GM19193 (cell line): ENCODE measurements around the gene TET2.

Source experiments
- POLR2A ChIP-seq: IDR thresholded peaks from 4 replicates; pipeline ENCODE4 v1.6.1; 2011; ENCODE audit not compliant: insufficient read depth, insufficient read length; ENCODE audit errors: extremely low read depth

Gene TET2

DNA sequence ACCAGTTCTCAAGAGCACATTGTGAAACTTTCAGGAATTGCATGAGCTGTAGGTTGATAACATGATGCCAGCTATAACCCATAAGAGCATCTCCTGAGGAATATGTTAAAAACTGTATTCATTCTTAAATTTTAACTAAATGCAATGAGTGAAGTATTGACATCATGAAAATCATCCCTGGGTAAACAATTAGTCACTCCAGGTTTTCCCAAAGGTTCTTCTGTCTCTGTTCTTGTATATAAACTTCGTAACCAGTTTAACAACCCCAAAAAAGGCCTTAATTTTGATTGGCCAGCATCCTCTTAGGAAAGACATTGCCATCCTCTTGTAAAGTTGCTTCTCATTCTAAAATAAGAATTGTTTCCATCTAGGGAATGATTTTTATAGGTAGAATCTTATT lies 80.4 kb downstream of the TET2 start:
- no peak for TF ChIP-seq POLR2A

GRCh38 chr4:105230287-105230686 lies 83.6 kb downstream of the TET2 start:
- TF ChIP-seq POLR2A, result no peak

GRCh38 chr4:105232374-105232773 lies 85.7 kb downstream of the TET2 start:
- no peak for TF ChIP-seq POLR2A

DNA sequence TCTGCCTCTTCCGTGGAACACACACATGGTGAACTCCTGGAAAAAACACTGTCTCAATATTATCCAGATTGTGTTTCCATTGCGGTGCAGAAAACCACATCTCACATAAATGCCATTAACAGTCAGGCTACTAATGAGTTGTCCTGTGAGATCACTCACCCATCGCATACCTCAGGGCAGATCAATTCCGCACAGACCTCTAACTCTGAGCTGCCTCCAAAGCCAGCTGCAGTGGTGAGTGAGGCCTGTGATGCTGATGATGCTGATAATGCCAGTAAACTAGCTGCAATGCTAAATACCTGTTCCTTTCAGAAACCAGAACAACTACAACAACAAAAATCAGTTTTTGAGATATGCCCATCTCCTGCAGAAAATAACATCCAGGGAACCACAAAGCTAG lies 87.9 kb downstream of the TET2 start:
- no peak for TF ChIP-seq POLR2A

- no peak for TF ChIP-seq POLR2A
These were observed 89.7 kb downstream of the TET2 start for GRCh38 chr4:105236202-105236915.

- no peak for TF ChIP-seq POLR2A
These were observed 90.2 kb downstream of the TET2 start for GRCh38 chr4:105236916-105237311.

DNA sequence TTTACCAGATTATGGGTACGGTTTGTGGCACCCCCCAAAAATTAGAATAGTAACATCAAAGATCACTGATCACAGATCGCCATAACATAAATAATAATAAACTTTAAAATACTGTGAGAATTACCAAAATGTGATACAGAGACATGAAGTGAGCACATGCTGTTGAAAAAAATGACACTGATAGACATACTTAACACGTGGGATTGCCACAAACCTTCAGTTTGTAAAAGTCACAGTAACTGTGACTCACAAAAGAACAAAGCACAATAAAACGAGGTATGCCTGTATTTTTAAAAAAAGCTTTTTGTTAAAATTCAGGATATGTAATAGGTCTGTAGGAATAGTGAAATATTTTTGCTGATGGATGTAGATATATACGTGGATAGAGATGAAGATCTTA lies 93.4 kb downstream of the TET2 start:
- no peak for TF ChIP-seq POLR2A

- no peak for TF ChIP-seq POLR2A
These were observed 94.8 kb downstream of the TET2 start for GRCh38 chr4:105241451-105241850.

DNA sequence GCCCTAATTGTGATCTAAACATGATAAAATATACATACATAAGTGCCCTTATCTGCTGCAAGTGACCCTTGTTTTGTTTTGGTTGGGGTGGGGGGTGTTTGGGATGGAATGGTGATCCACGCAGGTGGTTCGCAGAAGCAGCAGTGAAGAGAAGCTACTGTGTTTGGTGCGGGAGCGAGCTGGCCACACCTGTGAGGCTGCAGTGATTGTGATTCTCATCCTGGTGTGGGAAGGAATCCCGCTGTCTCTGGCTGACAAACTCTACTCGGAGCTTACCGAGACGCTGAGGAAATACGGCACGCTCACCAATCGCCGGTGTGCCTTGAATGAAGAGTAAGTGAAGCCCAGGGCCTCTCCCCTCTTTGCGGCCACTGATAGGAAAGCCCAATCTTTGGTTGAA lies 96.8 kb downstream of the TET2 start:
- no peak for TF ChIP-seq POLR2A

- no peak for TF ChIP-seq POLR2A
These were observed 100.0 kb downstream of the TET2 start for GRCh38 chr4:105246712-105247111.

DNA sequence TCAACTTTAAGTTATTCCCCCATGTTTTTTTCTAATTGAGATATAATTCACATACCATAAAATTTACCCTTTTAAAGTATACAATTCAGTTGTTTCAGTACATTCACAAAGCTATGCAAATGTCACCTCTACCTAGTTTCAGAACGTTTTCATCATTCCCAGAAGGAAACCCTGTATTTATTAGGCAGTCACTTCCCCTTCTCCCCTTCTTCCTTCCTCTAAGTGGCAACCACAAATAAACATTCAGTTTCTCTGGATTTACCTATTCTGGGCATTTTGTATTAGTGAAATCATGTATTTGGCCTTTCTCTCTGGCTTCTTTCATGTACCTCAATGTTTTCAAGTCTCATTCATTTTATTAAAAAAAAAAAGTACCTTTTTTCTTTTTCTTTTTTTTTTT lies 101.9 kb downstream of the TET2 start:
- TF ChIP-seq POLR2A, result no peak

- no peak for TF ChIP-seq POLR2A
These were observed 111.3 kb downstream of the TET2 start for GRCh38 chr4:105257817-105258495.

DNA sequence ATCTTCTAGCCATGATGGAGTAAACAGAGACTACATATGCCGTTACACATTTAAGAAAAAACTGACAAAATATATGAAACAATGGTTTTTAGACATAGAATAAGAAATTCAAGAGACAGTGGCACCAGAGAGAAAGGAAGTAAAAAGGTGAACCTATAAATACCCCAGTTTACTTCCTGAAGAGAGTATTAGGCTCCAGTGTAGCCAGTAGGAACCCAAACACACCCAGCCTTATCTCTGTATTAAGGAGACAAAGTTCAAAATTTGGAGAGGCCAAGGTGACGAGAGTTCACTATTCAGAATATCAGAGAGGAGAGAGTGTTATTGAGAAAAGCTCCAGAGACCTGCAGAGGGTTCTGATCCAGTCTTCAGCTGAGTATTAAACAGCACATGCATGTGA lies 119.0 kb downstream of the TET2 start:
- TF ChIP-seq POLR2A, result no peak

- TF ChIP-seq POLR2A, result no peak
These were observed 120.6 kb downstream of the TET2 start for GRCh38 chr4:105267280-105267679.

DNA sequence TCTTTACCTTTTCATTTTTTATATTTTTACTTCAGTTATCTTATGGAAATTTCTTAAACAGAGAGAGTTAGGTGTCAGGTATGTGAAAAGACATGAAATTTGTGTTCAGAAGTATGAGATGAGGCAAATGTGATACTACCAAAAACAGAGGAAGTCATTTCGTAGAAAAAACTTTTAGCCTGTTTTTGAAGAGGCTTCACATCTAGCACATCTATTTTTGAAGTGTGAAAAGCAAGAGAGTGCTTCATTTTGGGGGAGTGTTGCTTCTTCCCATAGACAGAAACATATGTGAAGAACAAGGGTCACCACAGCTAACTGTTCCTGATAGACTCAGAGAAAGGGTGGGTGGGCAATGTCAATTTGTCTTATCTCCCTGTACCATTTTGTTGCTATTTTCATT lies 125.3 kb downstream of the TET2 start:
- no peak for TF ChIP-seq POLR2A

DNA sequence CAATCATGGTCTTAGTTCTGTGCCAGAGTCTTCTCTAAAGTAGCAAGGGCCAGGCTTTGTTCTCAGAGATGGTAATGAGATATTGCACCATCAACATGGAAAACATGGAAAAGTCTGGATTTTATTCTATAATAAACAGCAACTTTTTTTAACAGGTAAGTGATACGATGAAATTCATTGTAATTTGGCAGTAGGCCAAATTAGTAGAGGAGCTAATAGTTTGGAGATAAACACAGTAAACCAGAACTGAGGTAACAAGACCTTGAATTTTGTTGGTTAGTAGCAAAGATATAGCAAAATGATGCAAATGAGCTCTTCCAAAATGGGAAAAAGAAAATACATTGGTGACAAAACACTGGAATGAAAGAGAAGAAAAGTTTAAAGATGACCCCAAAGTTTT lies 126.6 kb downstream of the TET2 start:
- TF ChIP-seq POLR2A, result no peak
